BLaER1 (cell line): ENCODE results near the gene ABCD4.
A peak's percentile ranks its signal among the peaks of the same experiment; 100 is the strongest.

Source experiments
- H3K27ac ChIP-seq: shearing (Covaris generic); formaldehyde crosslinking; 2 replicates; pipeline ENCODE4 v1.8.1; 2022
- H3K27me3 ChIP-seq: shearing (Covaris generic); formaldehyde crosslinking; 2 replicates; pipeline ENCODE4 v1.8.1; 2022
- H3K36me3 ChIP-seq: shearing (Covaris generic); formaldehyde crosslinking; 2 replicates; pipeline ENCODE4 v1.8.1; 2022
- H3K4me1 ChIP-seq: shearing (Covaris generic); formaldehyde crosslinking; 2 replicates; pipeline ENCODE4 v1.8.1; 2022
- H3K4me2 ChIP-seq: shearing (Covaris generic); formaldehyde crosslinking; 2 replicates; pipeline ENCODE4 v1.8.1; 2022
- H3K4me3 ChIP-seq: shearing (Covaris generic); formaldehyde crosslinking; 2 replicates; pipeline ENCODE4 v1.8.1; 2022
- H3K9ac ChIP-seq: shearing (Covaris generic); formaldehyde crosslinking; 2 replicates; pipeline ENCODE4 v1.8.1; 2022
- H3K9me3 ChIP-seq: shearing (Covaris generic); formaldehyde crosslinking; 2 replicates; pipeline ENCODE4 v1.8.1; 2022
- H4K20me1 ChIP-seq: shearing (Covaris generic); formaldehyde crosslinking; 2 replicates; pipeline ENCODE4 v1.8.1; 2022
- Cebpa-rat ChIP-seq: shearing (Covaris generic); IDR thresholded peaks from 2 replicates; pipeline ENCODE4 v1.8.1; 2022

Gene ABCD4

DNA sequence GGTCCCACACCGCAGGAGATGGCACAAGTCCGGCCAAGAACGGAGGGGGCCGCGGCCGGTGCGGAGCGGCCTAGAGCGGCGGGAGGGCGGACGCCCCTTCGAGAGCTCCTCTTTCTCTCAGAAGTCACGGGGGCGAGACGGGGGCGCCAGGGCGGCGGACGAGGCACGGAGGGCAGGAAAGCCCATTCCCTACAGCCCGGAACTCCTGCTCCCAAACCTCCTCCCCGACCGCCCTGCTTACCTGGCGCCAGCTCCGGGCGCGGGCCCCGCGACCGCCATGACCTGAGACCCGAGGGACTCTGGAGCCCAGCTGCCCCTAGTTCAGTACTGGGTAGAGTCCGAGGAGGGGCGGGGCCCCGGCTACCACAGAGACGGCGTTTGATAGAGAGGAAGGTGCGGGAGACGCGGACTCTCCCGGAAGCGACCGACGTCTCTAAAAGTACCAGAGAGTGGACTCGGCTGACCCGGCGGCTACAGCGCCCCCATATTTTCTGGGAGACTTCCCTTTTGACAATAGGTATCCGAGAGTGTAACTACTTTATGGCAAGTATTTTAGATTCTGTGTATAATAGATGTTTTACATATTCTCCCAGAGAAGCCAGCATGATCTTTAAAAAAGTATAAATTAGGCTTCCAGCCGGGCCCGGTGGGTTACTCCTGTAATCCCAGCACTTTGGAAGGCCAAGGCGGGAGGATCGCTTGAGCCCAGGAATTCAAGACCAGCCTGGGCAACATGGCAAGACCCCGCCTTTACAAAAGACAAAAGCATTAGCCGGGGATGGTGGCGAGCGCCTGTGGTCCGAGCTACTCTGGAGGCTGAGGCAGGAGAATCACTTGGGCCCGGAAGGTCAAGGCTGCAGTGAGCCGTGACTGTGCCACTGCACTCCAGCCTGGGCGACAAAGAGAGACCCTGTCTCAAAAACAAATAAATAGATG, at the start of gene ABCD4:
Gene ABCD4 (minus strand): TSS at position 301 of the 936 bp plus-strand sequence. CDS start 22 bp downstream, at position 279.
- no peak for TF ChIP-seq Cebpa-rat
- H3K36me3 ChIP-seq: peaks cover 30% of the 10 kb centered on the region

DNA sequence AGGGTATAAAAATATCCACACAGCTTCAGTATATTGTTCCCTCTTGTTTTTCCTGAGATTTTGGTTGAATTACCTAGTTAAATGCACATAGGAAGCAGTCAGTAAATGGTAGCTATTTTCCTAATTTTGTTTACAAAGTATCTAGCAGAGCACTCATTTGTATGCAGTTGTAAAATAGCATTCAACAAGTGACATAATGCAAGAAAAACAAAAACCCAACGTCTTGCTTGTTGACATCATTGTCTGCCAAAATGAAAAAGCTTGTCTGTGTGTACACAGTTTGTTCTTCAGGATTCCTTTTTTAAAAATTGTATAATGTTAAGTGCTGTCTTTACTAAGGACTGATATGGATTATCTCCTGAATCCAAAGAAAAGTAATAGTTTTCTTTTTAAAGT, 48.2 kb upstream of the ABCD4 start:
- H3K36me3 ChIP-seq: no peaks in the 10 kb centered on the region
- H3K4me1 ChIP-seq: peaks cover 7% of the 10 kb centered on the region; the same call in 1 of the 2 replicates
- H3K4me3 ChIP-seq: no peak overlapping the region
- TF ChIP-seq Cebpa-rat: no peak
- no peaks in the 10 kb centered on the region for H3K27me3 ChIP-seq
- no peak overlapping the region for H3K9ac ChIP-seq
- no peaks in the 10 kb centered on the region for H3K9me3 ChIP-seq
- no peak overlapping the region for H3K4me2 ChIP-seq
- no peak overlapping the region for H3K27ac ChIP-seq
- H4K20me1 ChIP-seq: no peaks in the 10 kb centered on the region

More for the DNA sequence above, at the start of gene ABCD4:
- Histone ChIP-seq H3K27ac (peak within 1 kb of the TSS; percentile 72), H4K20me1 (peaks cover 41% of the 10 kb centered on the region), H3K4me2 (peak within 1 kb of the TSS; percentile 89), H3K4me3 (peak within 1 kb of the TSS; percentile 80), H3K9me3 (no peaks in the 10 kb centered on the region), H3K9ac (peak within 1 kb of the TSS; percentile 82), H3K4me1 (peaks cover 34% of the 10 kb centered on the region), H3K27me3 (no peaks in the 10 kb centered on the region)

GRCh38 chr14:74350211-74350927, 47.6 kb upstream of the ABCD4 start:
- no peaks in the 10 kb centered on the region for H3K27me3 ChIP-seq
- no peaks in the 10 kb centered on the region for H3K36me3 ChIP-seq
- H3K9me3 ChIP-seq: no peaks in the 10 kb centered on the region
- H3K9ac ChIP-seq: no peak overlapping the region
- H3K4me1 ChIP-seq: peaks cover 7% of the 10 kb centered on the region; the same call in 1 of the 2 replicates
- TF ChIP-seq Cebpa-rat: no peak
- no peaks in the 10 kb centered on the region for H4K20me1 ChIP-seq
- H3K4me3 ChIP-seq: no peak overlapping the region
- H3K4me2 ChIP-seq: no peak overlapping the region
- no peak overlapping the region for H3K27ac ChIP-seq

- H3K36me3 ChIP-seq: no peaks in the 10 kb centered on the region
- no peaks in the 10 kb centered on the region for H4K20me1 ChIP-seq
- peaks cover 7% of the 10 kb centered on the region; the same call in 1 of the 2 replicates for H3K4me1 ChIP-seq
- H3K9me3 ChIP-seq: no peaks in the 10 kb centered on the region
- H3K27ac ChIP-seq: no peak overlapping the region
- H3K9ac ChIP-seq: no peak overlapping the region
- no peak overlapping the region for H3K4me2 ChIP-seq
- no peak overlapping the region for H3K4me3 ChIP-seq
- H3K27me3 ChIP-seq: no peaks in the 10 kb centered on the region
- no peak for TF ChIP-seq Cebpa-rat
Measured at GRCh38 chr14:74349757-74350156, 47.0 kb upstream of the ABCD4 start.

GRCh38 chr14:74348735-74349463, 46.2 kb upstream of the ABCD4 start:
- H3K27ac ChIP-seq: no peak overlapping the region
- H3K4me1 ChIP-seq: peaks cover 7% of the 10 kb centered on the region; the same call in 1 of the 2 replicates
- no peaks in the 10 kb centered on the region for H3K9me3 ChIP-seq
- no peak overlapping the region for H3K9ac ChIP-seq
- H3K27me3 ChIP-seq: no peaks in the 10 kb centered on the region
- no peaks in the 10 kb centered on the region for H3K36me3 ChIP-seq
- H4K20me1 ChIP-seq: no peaks in the 10 kb centered on the region
- no peak for TF ChIP-seq Cebpa-rat
- no peak overlapping the region for H3K4me2 ChIP-seq
- no peak overlapping the region for H3K4me3 ChIP-seq

DNA sequence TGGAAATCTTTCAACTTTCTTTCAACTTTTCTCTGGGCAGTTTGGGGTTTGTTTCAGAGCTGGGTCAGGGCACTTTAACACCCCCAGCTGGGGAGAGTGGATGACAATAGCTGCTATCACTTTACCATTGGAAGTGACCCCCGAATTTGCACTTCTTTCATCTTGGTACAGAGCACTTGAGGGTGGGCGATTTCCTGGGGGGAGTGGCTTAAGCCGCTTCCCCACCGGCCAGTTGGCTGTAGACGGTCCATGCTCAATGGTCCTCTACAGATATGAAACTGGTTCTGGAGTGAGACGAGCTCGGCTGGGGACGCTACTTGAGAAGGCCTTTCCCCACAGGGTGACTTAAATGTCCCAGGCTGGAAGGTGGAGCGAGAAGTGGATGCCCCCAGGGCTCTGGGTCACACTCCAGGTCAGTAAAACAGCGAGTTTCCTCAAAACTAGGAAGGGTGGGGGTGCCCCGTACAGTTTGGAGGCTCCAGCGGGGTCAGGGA, 45.6 kb upstream of the ABCD4 start, which contains the start of gene VRTN:
Gene VRTN (plus strand): TSS at position 231 of the 494 bp plus-strand sequence. CDS start 8,313 bp downstream, outside the sequence.
- Histone ChIP-seq H3K27me3 (no peaks in the 10 kb centered on the region), H3K9ac (no peak within 1 kb of the TSS), H3K9me3 (no peaks in the 10 kb centered on the region), H3K4me1 (peaks cover 7% of the 10 kb centered on the region; the same call in 1 of the 2 replicates), H3K36me3 (no peaks in the 10 kb centered on the region), H3K4me2 (no peak within 1 kb of the TSS), H3K4me3 (no peak within 1 kb of the TSS), H3K27ac (no peak within 1 kb of the TSS), H4K20me1 (no peaks in the 10 kb centered on the region)
- no peak for TF ChIP-seq Cebpa-rat

GRCh38 chr14:74347795-74348100, 45.0 kb upstream of the ABCD4 start:
- no peak for TF ChIP-seq Cebpa-rat
- H3K27me3 ChIP-seq: no peaks in the 10 kb centered on the region
- H4K20me1 ChIP-seq: no peaks in the 10 kb centered on the region
- H3K4me1 ChIP-seq: peaks cover 7% of the 10 kb centered on the region; the same call in 1 of the 2 replicates
- no peak overlapping the region for H3K27ac ChIP-seq
- no peak overlapping the region for H3K4me3 ChIP-seq
- no peak overlapping the region for H3K4me2 ChIP-seq
- no peaks in the 10 kb centered on the region for H3K36me3 ChIP-seq
- no peak overlapping the region for H3K9ac ChIP-seq
- H3K9me3 ChIP-seq: no peaks in the 10 kb centered on the region

GRCh38 chr14:74347097-74347794, 44.5 kb upstream of the ABCD4 start:
- Histone ChIP-seq H3K4me2 (no peak overlapping the region), H3K36me3 (no peaks in the 10 kb centered on the region), H3K27me3 (no peaks in the 10 kb centered on the region), H3K9ac (no peak overlapping the region), H4K20me1 (no peaks in the 10 kb centered on the region), H3K27ac (no peak overlapping the region), H3K9me3 (no peaks in the 10 kb centered on the region), H3K4me1 (peaks cover 7% of the 10 kb centered on the region; the same call in 1 of the 2 replicates), H3K4me3 (no peak overlapping the region)
- no peak for TF ChIP-seq Cebpa-rat

DNA sequence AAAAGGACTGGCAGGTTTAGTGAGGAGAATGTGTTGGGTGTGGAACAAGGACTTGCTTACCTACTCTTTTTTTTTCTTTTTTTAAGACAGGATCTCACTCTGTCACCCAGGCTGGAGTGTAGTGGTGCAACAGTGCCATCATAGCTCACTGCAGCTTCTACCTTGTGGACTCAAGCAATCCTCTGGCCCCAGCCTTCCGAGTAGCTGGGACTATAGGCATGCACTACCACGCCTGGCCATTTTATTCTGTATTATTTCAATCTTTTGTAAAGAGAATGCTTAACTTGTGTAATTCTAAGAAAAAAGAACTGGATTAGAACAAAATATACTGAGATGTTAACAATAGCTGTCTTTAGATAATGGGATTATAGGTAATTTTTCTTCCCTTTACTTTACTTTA, 43.6 kb upstream of the ABCD4 start:
- H3K4me2 ChIP-seq: no peak overlapping the region

More for the DNA sequence above, 43.6 kb upstream of the ABCD4 start:
- H3K4me1 ChIP-seq: peaks cover 7% of the 10 kb centered on the region; the same call in 1 of the 2 replicates
- H3K9me3 ChIP-seq: no peaks in the 10 kb centered on the region
- no peak for TF ChIP-seq Cebpa-rat
- H3K4me3 ChIP-seq: no peak overlapping the region
- H3K36me3 ChIP-seq: no peaks in the 10 kb centered on the region
- no peak overlapping the region for H3K27ac ChIP-seq
- H3K27me3 ChIP-seq: no peaks in the 10 kb centered on the region
- H4K20me1 ChIP-seq: no peaks in the 10 kb centered on the region
- no peak overlapping the region for H3K9ac ChIP-seq
